Testis (tissue), 3 donors: ENCODE data around the gene HDGFL2. TPM values are rescaled to one million over a fixed set of nuclear protein-coding genes. Genes with fewer than 3 reads are reported as not detected.

Experiments
- DNase-seq: peaks from one replicate; pipeline ENCODE4 v3.0.0-alpha.2; 2019
- H3K27ac ChIP-seq, 2 donors: fragments of 200-600 bp; sonication (generic); one replicate each; pipeline ENCODE4 v1.5.1; 2019
- H3K27me3 ChIP-seq: fragments of 200-600 bp; sonication (generic); one replicate; pipeline ENCODE4 v1.5.1; 2019
- H3K36me3 ChIP-seq: fragments of 200-600 bp; sonication (generic); one replicate; pipeline ENCODE4 v1.5.1; 2017; ENCODE audit warnings: low read depth; ENCODE audit errors: missing control alignments
- H3K4me1 ChIP-seq: fragments of 200-600 bp; sonication (generic); one replicate; pipeline ENCODE4 v1.5.1; 2019
- H3K4me3 ChIP-seq, 2 donors: fragments of 200-600 bp; sonication (generic); one replicate each; pipeline ENCODE4 v1.5.1; 2017 to 2019
- H3K9me3 ChIP-seq: fragments of 200-600 bp; sonication (generic); one replicate; pipeline ENCODE4 v1.5.1; 2017
- CTCF ChIP-seq, 3 experiments: fragments of 450-650 bp in 2 of 3; fragments of 200-600 bp in 1 of 3; sonication (generic) in 1 of 3; IDR thresholded peaks; one replicate each; pipeline ENCODE4 v1.5.1; 2016 to 2019; ENCODE audit warnings: antibody characterized with exemption in 3 of 3, mild to moderate bottlenecking in 2 of 3, moderate library complexity in 1 of 3
- POLR2A ChIP-seq: fragments of 450-650 bp; IDR thresholded peaks from one replicate; pipeline ENCODE4 v1.6.1; 2017; ENCODE audit warnings: antibody characterized with exemption, mild to moderate bottlenecking, moderate library complexity
- WGBS, 2 donors: methylation state at CpG; one replicate each; pipeline ENCODE4 v1.1.5; 2018; 5-methylcytosine and 5-hydroxymethylcytosine counted together
- intact Hi-C: fragments of 100-400 bp; cut with DNase I; formaldehyde crosslinking; loops from one replicate; pipeline ENCODE4 v1.15.1; 2023; ENCODE audit warnings: low total_unique reads
- polyA plus RNA-seq: library from polyadenylated mRNA; stranded (reverse); fragments of 350-450 nt; fragmentation: Illumina TruSeq; extraction: RNeasy Lipid Tissue Mini Kit (QIAGEN cat#74804); gene quantifications from one replicate; pipeline ENCODE4 v1.2.3, GENCODE V29; 2014; ENCODE audit warnings: low read depth, low replicate concordance; ENCODE audit not compliant: insufficient read depth
- total RNA-seq, 2 donors: library from RNA; depleted of rRNA; stranded (reverse); fragments of >200 nt; gene quantifications; one replicate each; pipeline ENCODE4 v1.2.3, GENCODE V29; 2016

Gene HDGFL2
- total and polyA plus RNA-seq, 3 donors from 2014 or later, result 81.4 to 141 (median 95.8) TPM

GRCh38 chr19:4516199-4516938 lies 44.3 kb downstream of the HDGFL2 start:
- 82% methylated on average over 10 to 14 of the region's 14 CpGs for WGBS, 2 donors
- Histone ChIP-seq H3K27me3 (no peaks in the 10 kb centered on the region), H3K27ac (no peak overlapping the region), H3K36me3 (no peaks in the 10 kb centered on the region), H3K4me1 (peaks cover 10% of the 10 kb centered on the region), H3K9me3 (no peaks in the 10 kb centered on the region), H3K4me3 (no peak overlapping the region)
- intact Hi-C loops, result no loop called here
- DNase-seq, result no peak
- TF ChIP-seq POLR2A (no peak), CTCF (IDR thresholded peaks at IDR 0.05) (no peak)

- H3K9me3 ChIP-seq, result no peaks in the 10 kb centered on the region
- H3K4me1 ChIP-seq, result peaks cover 10% of the 10 kb centered on the region
- TF ChIP-seq POLR2A (no peak), CTCF (IDR thresholded peaks at IDR 0.05) (no peak)
- H3K36me3 ChIP-seq, result no peaks in the 10 kb centered on the region
- no peak for DNase-seq
- no peak overlapping the region for H3K4me3 ChIP-seq
- intact Hi-C loops, result no loop called here
- no peak overlapping the region for H3K27ac ChIP-seq
- H3K27me3 ChIP-seq, result no peaks in the 10 kb centered on the region
- WGBS, 2 donors, result 61% methylated on average over 8 of the region's 8 CpGs; no CpG with 5 or more reads in 1 of the 2 donors
Measured at GRCh38 chr19:4516939-4517300, 44.8 kb downstream of the HDGFL2 start.

GRCh38 chr19:4517451-4518057 lies 45.5 kb downstream of the HDGFL2 start:
- DNase-seq, result no peak
- Histone ChIP-seq H3K4me3 (no peak overlapping the region), H3K27ac (no peak overlapping the region)

GRCh38 chr19:4518345-4519171 lies 46.5 kb downstream of the HDGFL2 start, which contains the start of gene PLIN4:
Gene PLIN4 (minus strand): TSS chr19:4518486. CDS start chr19:4518272, 214 bp downstream.
- H3K27ac ChIP-seq, result no peak within 1 kb of the TSS
- no peaks in the 10 kb centered on the region for H3K9me3 ChIP-seq
- peaks cover 10% of the 10 kb centered on the region for H3K4me1 ChIP-seq
- WGBS, 2 donors, result 54 to 57% methylated on average over 30 to 34 of the region's 34 CpGs
- TF ChIP-seq POLR2A, result no peak
- no peak for TF ChIP-seq CTCF (IDR thresholded peaks at IDR 0.05)
- intact Hi-C loops, result no loop called here
- no peaks in the 10 kb centered on the region for H3K36me3 ChIP-seq
- no peak within 1 kb of the TSS for H3K4me3 ChIP-seq
- no peaks in the 10 kb centered on the region for H3K27me3 ChIP-seq
- peak; percentile 66 for DNase-seq

More at GRCh38 chr19:4517451-4518057, 45.5 kb downstream of the HDGFL2 start:
- Histone ChIP-seq H3K27me3 (no peaks in the 10 kb centered on the region), H3K4me1 (peaks cover 10% of the 10 kb centered on the region), H3K36me3 (no peaks in the 10 kb centered on the region), H3K9me3 (no peaks in the 10 kb centered on the region)
- WGBS, 2 donors, result 82 to 90% methylated on average over 9 to 24 of the region's 24 CpGs
- intact Hi-C loops, result no loop called here
- TF ChIP-seq CTCF (IDR thresholded peaks at IDR 0.05) (no peak), POLR2A (no peak)
